HG03565 (cell line): ENCODE data around the gene CNP.

ENCODE experiments used
- ATAC-seq: cut with Tn5 transposase; IDR thresholded peaks from one replicate; pipeline ENCODE4 v1.9.1; 2021; ENCODE audit warnings: mild to moderate bottlenecking, moderate library complexity; ENCODE audit not compliant: unreplicated experiment

The CNP gene

GRCh38 chr17:42026857-42027589 is 60.4 kb downstream of the CNP start:
- no peak for ATAC-seq
